GM18868 (cell line): ENCODE measurements around the gene CAMSAP1.

Source experiments
- ATAC-seq: cut with Tn5 transposase; IDR thresholded peaks from one replicate; pipeline ENCODE4 v1.9.1; 2021; ENCODE audit warnings: mild to moderate bottlenecking, moderate library complexity; ENCODE audit not compliant: unreplicated experiment

The CAMSAP1 gene

GRCh38 chr9:135778421-135778820 lies 128.9 kb downstream of the CAMSAP1 start:
- no peak for ATAC-seq

- no peak for ATAC-seq
Measured at GRCh38 chr9:135777623-135778177, 129.6 kb downstream of the CAMSAP1 start.

GRCh38 chr9:135776893-135777622 lies 130.3 kb downstream of the CAMSAP1 start:
- ATAC-seq = no peak

- no peak for ATAC-seq
Measured at GRCh38 chr9:135775911-135776310, 131.4 kb downstream of the CAMSAP1 start.

GRCh38 chr9:135774794-135775525 lies 132.4 kb downstream of the CAMSAP1 start:
- ATAC-seq = no peak

- ATAC-seq = no peak
Measured at GRCh38 chr9:135774239-135774747, 133.1 kb downstream of the CAMSAP1 start.

- ATAC-seq = no peak
Measured at GRCh38 chr9:135773530-135774238, 133.7 kb downstream of the CAMSAP1 start.

- no peak for ATAC-seq
Measured at GRCh38 chr9:135772702-135773493, 134.4 kb downstream of the CAMSAP1 start.

- ATAC-seq = no peak
Measured at GRCh38 chr9:135772056-135772646, 135.2 kb downstream of the CAMSAP1 start.

- ATAC-seq = no peak
Measured at GRCh38 chr9:135771401-135772051, 135.8 kb downstream of the CAMSAP1 start.

GRCh38 chr9:135770771-135771170 lies 136.6 kb downstream of the CAMSAP1 start:
- ATAC-seq = no peak

- ATAC-seq = no peak
Measured at GRCh38 chr9:135770203-135770535, 137.2 kb downstream of the CAMSAP1 start.

- ATAC-seq = no peak
Measured at GRCh38 chr9:135769489-135770202, 137.7 kb downstream of the CAMSAP1 start.

- ATAC-seq = no peak
Measured at GRCh38 chr9:135768516-135769218, 138.7 kb downstream of the CAMSAP1 start.

- no peak for ATAC-seq
Measured at GRCh38 chr9:135766707-135767106, 140.6 kb downstream of the CAMSAP1 start.

GRCh38 chr9:135766251-135766650 lies 141.1 kb downstream of the CAMSAP1 start:
- no peak for ATAC-seq

- ATAC-seq = no peak
Measured at GRCh38 chr9:135765416-135765815, 141.9 kb downstream of the CAMSAP1 start.

GRCh38 chr9:135764731-135765130 lies 142.6 kb downstream of the CAMSAP1 start:
- no peak for ATAC-seq
